Cardiac fibroblast (primary cell): ENCODE data around the gene GSC.

Experiments
- DNase-seq, 2 donors: peaks; one replicate each; pipeline versions ENCODE4 v3.0.0 to v3.0.0-alpha.2; 2010; ENCODE audit warnings: low read depth in 2 of 2
- H3K4me3 ChIP-seq, 2 donors: replicated peaks in 1 of 2; 1 replicate in 1 of 2; 2 replicates in 1 of 2; pipeline ENCODE4 v1.5.1; 2011; ENCODE audit warnings: low read depth in 2 of 2, low read length in 2 of 2, mild to moderate bottlenecking in 2 of 2, moderate library complexity in 1 of 2
- CTCF ChIP-seq: IDR thresholded peaks from one replicate; pipeline ENCODE4 v1.5.1; 2011; ENCODE audit warnings: low read depth, mild to moderate bottlenecking, low read length, inconsistent platforms

Gene GSC

GRCh38 chr14:94724993-94725392 is 44.9 kb downstream of the GSC start:
- no peak for TF ChIP-seq CTCF
- no peak overlapping the region for H3K4me3 ChIP-seq
- DNase-seq, result no peak

- no peak overlapping the region for H3K4me3 ChIP-seq
- DNase-seq, result no peak
- TF ChIP-seq CTCF, result no peak
These were observed 47.5 kb downstream of the GSC start for GRCh38 chr14:94722397-94722796.
